Fibroblast of mammary gland (primary cell): ENCODE results near the gene SMARCD1.

Experiments used
- DNase-seq: peaks from one replicate; pipeline ENCODE4 v3.0.0-alpha.2; 2010; ENCODE audit warnings: low read depth
- H3K4me3 ChIP-seq: 2 replicates; pipeline ENCODE4 v1.5.1; 2011; ENCODE audit warnings: low read depth, mild to moderate bottlenecking, low read length, moderate library complexity; ENCODE audit not compliant: control insufficient read depth
- TF ChIP-seq, protein P1 (sequence below): conservative IDR thresholded peaks from 2 replicates; pipeline ENCODE4 v1.5.1; 2011; ENCODE audit warnings: low read depth, low read length, inconsistent platforms; ENCODE audit not compliant: control insufficient read depth, insufficient read depth

The SMARCD1 gene

DNA sequence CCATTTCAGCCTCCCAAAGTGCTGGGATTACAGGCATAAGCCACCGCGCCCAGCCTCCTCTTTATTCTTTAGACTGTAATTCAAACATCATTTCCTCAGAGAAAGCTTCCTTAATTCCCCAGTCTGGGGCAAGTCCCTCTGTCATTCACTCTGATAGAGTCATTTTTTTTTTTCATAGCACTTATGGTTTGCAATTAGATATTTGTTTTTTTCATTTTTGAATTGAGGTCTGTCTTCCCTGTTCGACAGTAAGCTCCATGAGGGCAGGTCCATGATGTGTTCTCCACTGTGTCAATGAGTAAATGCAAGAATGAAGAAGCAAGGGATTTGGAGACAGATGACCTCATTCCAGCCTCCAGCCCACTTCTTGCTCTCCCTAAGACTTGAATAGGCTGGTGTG, 15.6 kb upstream of the SMARCD1 start:
- no peak overlapping the region for H3K4me3 ChIP-seq
- TF ChIP-seq, protein P1, sequence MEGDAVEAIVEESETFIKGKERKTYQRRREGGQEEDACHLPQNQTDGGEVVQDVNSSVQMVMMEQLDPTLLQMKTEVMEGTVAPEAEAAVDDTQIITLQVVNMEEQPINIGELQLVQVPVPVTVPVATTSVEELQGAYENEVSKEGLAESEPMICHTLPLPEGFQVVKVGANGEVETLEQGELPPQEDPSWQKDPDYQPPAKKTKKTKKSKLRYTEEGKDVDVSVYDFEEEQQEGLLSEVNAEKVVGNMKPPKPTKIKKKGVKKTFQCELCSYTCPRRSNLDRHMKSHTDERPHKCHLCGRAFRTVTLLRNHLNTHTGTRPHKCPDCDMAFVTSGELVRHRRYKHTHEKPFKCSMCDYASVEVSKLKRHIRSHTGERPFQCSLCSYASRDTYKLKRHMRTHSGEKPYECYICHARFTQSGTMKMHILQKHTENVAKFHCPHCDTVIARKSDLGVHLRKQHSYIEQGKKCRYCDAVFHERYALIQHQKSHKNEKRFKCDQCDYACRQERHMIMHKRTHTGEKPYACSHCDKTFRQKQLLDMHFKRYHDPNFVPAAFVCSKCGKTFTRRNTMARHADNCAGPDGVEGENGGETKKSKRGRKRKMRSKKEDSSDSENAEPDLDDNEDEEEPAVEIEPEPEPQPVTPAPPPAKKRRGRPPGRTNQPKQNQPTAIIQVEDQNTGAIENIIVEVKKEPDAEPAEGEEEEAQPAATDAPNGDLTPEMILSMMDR = no peak
- no peak for DNase-seq

DNA sequence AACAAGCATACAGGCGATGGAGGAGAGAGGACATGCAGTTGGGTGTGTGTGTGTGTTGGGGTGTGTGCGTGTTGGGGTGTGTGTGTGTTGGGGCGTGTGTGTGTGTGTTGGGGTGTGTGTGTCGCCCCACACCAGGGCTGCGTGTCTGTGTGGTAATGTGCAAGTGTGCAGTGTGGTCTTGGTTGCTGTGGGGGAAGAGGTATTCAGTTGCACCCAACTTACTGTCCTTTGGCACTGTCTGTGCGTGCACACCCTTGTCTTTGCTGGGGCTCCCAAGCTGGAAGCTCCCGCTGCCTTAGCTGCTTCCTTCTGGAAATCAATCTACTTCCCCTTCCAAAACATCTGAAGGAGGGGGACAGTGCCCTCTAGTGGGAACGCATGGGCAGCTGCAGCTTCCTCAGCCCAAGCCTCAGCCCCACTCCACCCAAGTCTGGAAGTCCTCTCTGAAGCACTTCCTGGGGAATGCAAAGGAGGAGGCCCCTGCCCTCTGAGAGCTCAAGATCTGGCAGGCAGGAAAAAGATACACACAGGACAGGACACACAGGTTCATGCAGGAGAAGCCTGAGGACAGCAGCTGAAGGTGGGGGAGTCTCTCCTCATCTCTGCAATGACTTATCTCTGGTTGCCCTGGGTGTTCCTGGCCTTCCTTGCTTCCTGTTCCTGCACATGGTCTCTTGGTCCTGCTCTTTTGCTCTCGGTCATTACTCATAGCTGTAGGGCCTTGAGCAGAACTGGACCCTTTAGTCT, 14.7 kb upstream of the SMARCD1 start:
- peak; percentile 84 for DNase-seq
- TF ChIP-seq, protein P1 = peak; percentile 96
- no peak overlapping the region for H3K4me3 ChIP-seq

DNA sequence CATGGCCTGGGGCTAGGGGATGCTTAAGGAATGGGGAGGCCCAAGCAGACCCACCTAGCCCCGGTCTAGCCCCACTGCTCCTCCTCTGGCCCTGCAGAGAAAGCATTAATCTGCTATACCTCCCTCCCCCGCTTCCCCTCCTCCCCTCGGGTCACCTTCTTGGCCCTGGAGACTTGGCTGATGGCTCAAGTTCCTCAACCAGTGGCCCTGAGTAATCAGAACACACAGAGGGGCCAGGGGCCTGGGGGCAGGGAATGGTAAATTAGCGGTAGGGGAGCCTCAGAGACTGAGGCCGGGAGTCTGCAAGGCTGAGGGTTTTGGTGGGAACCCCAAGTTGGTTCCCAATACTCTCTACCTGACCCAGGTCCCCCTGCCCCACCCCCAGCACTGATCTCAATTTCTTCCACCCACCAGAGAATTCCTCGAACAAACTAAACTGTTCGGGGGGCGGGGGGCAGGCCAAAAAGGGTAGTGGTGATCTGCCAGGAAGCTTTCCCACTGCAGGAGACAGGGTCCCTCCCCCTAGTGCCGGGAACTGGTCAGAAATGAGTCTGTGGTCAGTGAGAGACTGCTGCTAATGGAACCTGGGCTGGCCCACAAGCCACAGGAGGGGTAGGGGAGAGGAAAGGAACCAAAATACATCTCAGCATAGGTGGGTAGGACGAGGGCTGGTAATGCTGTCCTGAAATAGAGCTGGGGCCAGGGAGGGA, 12.8 kb upstream of the SMARCD1 start:
- DNase-seq = no peak
- TF ChIP-seq, protein P1 = no peak
- no peak overlapping the region for H3K4me3 ChIP-seq

DNA sequence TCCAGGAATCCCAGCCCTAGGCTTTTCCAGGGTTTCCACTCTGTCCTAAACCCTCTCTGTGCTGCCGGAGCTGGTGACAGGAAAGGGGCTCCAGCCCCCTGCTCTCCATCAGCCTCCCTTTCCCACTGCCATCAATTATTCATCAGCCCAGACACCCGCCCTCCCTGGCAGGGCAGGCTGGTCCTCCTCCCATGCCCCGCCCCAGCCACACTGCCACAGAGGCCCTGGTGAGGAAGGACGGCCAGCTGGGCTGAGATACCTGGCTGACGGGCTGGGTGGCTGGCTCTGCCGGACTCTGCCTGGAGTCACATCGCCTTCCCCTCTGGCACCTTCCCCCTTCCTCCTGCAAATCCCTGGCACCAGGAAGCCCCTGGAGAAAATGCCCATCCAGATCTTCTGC, 11.9 kb upstream of the SMARCD1 start:
- DNase-seq = no peak

DNA sequence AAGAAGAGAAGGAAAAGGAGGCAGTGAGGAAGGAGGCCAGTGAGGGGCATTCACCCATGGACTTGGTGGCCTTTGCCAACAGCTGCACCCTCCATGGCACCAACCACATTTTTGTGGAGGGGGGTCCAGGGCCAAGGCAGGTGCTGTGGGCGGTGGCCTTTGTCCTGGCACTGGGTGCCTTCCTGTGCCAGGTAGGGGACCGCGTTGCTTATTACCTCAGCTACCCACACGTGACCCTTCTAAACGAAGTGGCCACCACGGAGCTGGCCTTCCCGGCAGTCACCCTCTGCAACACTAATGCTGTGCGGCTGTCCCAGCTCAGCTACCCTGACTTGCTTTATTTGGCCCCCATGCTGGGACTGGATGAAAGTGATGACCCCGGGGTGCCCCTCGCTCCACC, 11.4 kb upstream of the SMARCD1 start:
- H3K4me3 ChIP-seq = no peak overlapping the region
- TF ChIP-seq, protein P1 = no peak
- no peak for DNase-seq

More for the DNA sequence above, 11.9 kb upstream of the SMARCD1 start:
- no peak overlapping the region for H3K4me3 ChIP-seq
- TF ChIP-seq, protein P1 = no peak

DNA sequence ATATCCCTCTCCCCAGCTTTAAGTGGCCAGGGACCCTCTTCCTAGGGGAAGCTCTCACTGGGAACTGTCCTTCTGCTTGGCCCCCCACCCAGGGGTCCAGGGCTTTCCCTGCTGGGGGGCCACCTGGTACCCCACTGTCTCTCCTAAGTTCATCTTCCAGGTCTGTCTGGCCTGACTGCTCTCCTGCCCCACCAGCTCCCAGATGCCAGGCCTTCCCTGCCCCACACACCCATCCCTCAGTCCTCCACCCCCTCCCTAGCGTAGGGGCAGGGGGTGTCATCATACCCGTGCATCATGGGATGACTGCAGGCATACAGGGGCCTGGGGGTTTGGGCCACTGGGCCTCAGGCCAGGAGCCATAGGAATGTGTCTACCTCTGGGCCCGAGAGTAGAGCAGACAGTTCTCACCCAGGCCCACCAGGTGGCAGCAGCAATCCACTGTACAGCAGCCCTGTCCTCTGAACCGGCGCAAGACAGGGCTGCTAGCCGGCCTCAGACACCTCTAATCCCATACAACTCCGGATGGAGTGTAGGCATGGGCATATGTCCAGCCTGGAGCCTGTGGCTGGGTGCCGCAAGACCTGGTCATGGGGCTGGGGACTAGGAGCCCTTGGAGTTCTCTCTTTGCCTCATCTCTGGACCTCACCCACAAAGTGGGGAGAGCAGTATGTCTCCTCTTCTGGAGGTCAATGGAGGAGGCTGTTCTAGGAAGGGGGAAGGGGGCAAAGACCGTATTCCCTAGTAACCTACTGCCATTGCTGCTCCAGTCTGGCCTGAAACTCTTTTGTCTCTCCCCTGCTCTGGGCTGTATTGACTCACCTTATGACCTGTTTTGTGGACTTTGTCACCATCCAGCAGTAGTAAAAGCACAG, 10.0 kb upstream of the SMARCD1 start:
- TF ChIP-seq, protein P1 = peak; percentile 86
- DNase-seq = peak; percentile 80
- no peak overlapping the region for H3K4me3 ChIP-seq
